Natural killer cell (primary cell): ENCODE results near the gene APOL1. TPM values are rescaled to one million over a fixed set of nuclear protein-coding genes. Genes with fewer than 3 reads are reported as not detected.
A peak's percentile ranks its signal among the peaks of the same experiment; 100 is the strongest.
"Not testable (repeated sequence)": the region's sequence is repeated elsewhere in the genome, so short reads cannot be mapped to it uniquely, and the experiment has no call there.

Experiments used
- ATAC-seq, 3 donors: fragments of 150-1000 bp in 2 of 3; fragments of 200-7000 bp in 1 of 3; cut with Tn5 transposase; 1 replicate in 1 of 3; 2 replicates in 2 of 3; pipeline ENCODE4 v1.10.0; 2021; ENCODE audit warnings: mild to moderate bottlenecking in 2 of 3, moderate library complexity in 2 of 3
- DNase-seq, 2 donors: peaks; one replicate each; pipeline versions ENCODE4 v3.0.0 to v3.0.0-alpha.2; 2013 to 2021; ENCODE audit warnings: mixed read lengths in 1 of 2
- H3K27ac ChIP-seq: one replicate; pipeline ENCODE4 v1.5.1; 2013; ENCODE audit warnings: mild to moderate bottlenecking, low read length
- H3K27me3 ChIP-seq: one replicate; pipeline ENCODE4 v1.6.1; 2013; ENCODE audit warnings: low read length; ENCODE audit not compliant: control insufficient read depth, insufficient read depth
- H3K36me3 ChIP-seq: one replicate; pipeline ENCODE4 v1.6.1; 2013; ENCODE audit warnings: low read length; ENCODE audit not compliant: control insufficient read depth, insufficient read depth
- H3K4me1 ChIP-seq: one replicate; pipeline ENCODE4 v1.6.1; 2013; ENCODE audit warnings: low read length; ENCODE audit not compliant: control insufficient read depth, insufficient read depth
- H3K4me3 ChIP-seq: one replicate; pipeline ENCODE4 v1.5.1; 2013; ENCODE audit warnings: low read length
- H3K9me3 ChIP-seq: one replicate; pipeline ENCODE4 v1.6.1; 2013; ENCODE audit warnings: low read length; ENCODE audit not compliant: control insufficient read depth, insufficient read depth
- H3K27ac Mint-ChIP-seq, 2 donors: one replicate each; pipeline ENCODE4 v1.8.0; 2022; ENCODE audit warnings: mild to moderate bottlenecking in 2 of 2, mixed read lengths in 2 of 2, moderate library complexity in 1 of 2
- H3K27me3 Mint-ChIP-seq, 2 donors: one replicate each; pipeline ENCODE4 v1.8.0; 2022; ENCODE audit warnings: low read depth in 2 of 2, mixed read lengths in 2 of 2
- H3K36me3 Mint-ChIP-seq: one replicate; pipeline ENCODE4 v1.8.0; 2022; ENCODE audit warnings: mixed read lengths
- H3K4me1 Mint-ChIP-seq, 2 donors: one replicate each; pipeline ENCODE4 v1.8.0; 2022; ENCODE audit warnings: mixed read lengths in 2 of 2
- H3K4me3 Mint-ChIP-seq: one replicate; pipeline ENCODE4 v1.8.0; 2022; ENCODE audit warnings: mild to moderate bottlenecking, moderate library complexity, mixed read lengths
- H3K9me3 Mint-ChIP-seq, 2 donors: one replicate each; pipeline ENCODE4 v1.8.0; 2022; ENCODE audit warnings: mixed read lengths in 2 of 2
- WGBS: methylation state at CpG from one replicate; pipeline ENCODE4 v1.1.7; 2013; ENCODE audit warnings: missing lambda C conversion rate; ENCODE audit not compliant: insufficient coverage; 5-methylcytosine and 5-hydroxymethylcytosine counted together
- intact Hi-C: fragments of 100-400 bp; cut with micrococcal nuclease; formaldehyde crosslinking; loops from one replicate; pipeline ENCODE4 v1.14.2; 2022
- total RNA-seq, 4 donors: library from RNA; stranded (reverse); fragments of 120-200 nt in 1 of 4; gene quantifications; one replicate each; pipeline versions ENCODE4 v1.2.3 to v1.2.4, GENCODE V29; 2013 to 2022
- TF ChIP-seq, protein P1 (sequence below): fragments of 200-600 bp; IDR thresholded peaks from one replicate; pipeline ENCODE4 v1.8.0; 2022; ENCODE audit warnings: antibody characterized with exemption

The APOL1 gene
- total RNA-seq, 3 donors from 2014 or later (not counting 1 experiment from before 2014, with no cell fraction given): 39.5 to 51.2 (median 49.6) TPM

DNA sequence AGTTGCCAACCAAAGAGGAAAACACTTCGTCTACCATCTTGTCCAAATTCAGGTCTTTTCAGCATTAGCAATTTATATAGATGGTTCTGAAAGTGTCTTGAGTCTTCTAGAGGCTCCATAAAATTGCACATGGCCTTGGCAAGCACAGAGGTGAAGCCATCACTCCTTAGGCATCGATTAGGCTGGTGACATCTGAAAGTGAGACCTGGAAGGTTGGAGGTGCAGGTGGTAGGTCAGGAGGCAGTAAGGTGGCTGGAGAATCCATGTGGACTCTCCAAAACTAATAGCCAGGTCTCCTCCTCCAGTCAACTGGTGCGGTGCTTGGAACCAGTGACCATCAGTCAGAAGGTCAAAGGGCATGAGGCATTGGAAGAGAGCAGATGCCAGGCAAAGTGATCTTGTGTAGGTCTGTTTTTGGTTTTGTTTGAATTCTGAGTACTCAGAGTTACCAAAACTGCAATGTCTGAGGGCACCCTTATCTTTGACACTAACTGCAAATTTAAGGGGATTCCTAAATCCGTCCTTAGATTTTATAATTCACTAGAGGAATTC, 7.1 kb upstream of the APOL1 start:
- WGBS: 89% methylated on average over 4 of the region's 4 CpGs
- Mint-ChIP-seq H3K4me1 (no peaks in the 10 kb centered on the region), H3K9me3 (peaks cover 0 to 3% of the 10 kb centered on the region in 2 donors), H3K27me3 (peaks cover 0 to 3% of the 10 kb centered on the region in 2 donors), H3K4me3 (no peak overlapping the region), H3K27ac (no peak overlapping the region), H3K36me3 (no peaks in the 10 kb centered on the region)
- H3K27me3 ChIP-seq: no peaks in the 10 kb centered on the region
- no peaks in the 10 kb centered on the region for H3K4me1 ChIP-seq
- intact Hi-C loops: no loop called here
- H3K36me3 ChIP-seq: no peaks in the 10 kb centered on the region
- DNase-seq (no peak), ATAC-seq (no peak)
- H3K9me3 ChIP-seq: no peaks in the 10 kb centered on the region
- H3K27ac ChIP-seq: no peak overlapping the region
- TF ChIP-seq, protein P1, sequence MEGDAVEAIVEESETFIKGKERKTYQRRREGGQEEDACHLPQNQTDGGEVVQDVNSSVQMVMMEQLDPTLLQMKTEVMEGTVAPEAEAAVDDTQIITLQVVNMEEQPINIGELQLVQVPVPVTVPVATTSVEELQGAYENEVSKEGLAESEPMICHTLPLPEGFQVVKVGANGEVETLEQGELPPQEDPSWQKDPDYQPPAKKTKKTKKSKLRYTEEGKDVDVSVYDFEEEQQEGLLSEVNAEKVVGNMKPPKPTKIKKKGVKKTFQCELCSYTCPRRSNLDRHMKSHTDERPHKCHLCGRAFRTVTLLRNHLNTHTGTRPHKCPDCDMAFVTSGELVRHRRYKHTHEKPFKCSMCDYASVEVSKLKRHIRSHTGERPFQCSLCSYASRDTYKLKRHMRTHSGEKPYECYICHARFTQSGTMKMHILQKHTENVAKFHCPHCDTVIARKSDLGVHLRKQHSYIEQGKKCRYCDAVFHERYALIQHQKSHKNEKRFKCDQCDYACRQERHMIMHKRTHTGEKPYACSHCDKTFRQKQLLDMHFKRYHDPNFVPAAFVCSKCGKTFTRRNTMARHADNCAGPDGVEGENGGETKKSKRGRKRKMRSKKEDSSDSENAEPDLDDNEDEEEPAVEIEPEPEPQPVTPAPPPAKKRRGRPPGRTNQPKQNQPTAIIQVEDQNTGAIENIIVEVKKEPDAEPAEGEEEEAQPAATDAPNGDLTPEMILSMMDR: no peak
- no peak overlapping the region for H3K4me3 ChIP-seq

DNA sequence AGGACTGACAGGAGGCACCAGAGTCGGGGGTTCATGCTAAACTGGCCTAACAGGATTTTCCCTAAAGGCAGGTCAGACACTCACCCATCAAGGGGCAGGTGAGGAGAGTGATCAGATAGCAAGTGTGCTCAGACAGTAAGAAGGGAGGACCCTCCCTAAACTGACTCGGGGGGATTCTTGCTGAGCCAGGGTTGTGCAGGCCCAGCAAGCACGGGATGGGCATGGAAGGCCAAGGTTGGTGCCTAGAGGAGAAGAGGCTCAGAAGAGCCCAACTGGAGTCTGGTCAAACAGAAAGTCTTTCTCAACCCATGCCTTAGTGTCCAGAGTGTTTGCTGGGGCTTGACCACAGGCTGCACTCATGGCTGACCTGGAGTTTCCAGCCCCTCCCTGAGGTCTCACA, 6.2 kb upstream of the APOL1 start:
- H3K27me3 Mint-ChIP-seq: peaks cover 0 to 3% of the 10 kb centered on the region in 2 donors
- H3K9me3 Mint-ChIP-seq: peaks cover 0 to 3% of the 10 kb centered on the region in 2 donors
- intact Hi-C loops: no loop called here
- H3K36me3 Mint-ChIP-seq: no peaks in the 10 kb centered on the region
- no peak overlapping the region for H3K4me3 ChIP-seq
- TF ChIP-seq, protein P1: no peak
- peaks cover 2% of the 10 kb centered on the region in 2 donors for H3K4me1 Mint-ChIP-seq
- H3K4me1 ChIP-seq: no peaks in the 10 kb centered on the region
- WGBS: 79% methylated on average over 3 of the region's 3 CpGs
- no peak overlapping the region for H3K27ac ChIP-seq
- H3K27ac Mint-ChIP-seq: no peak overlapping the region
- ATAC-seq (no peak), DNase-seq (no peak)
- no peaks in the 10 kb centered on the region for H3K9me3 ChIP-seq
- H3K36me3 ChIP-seq: no peaks in the 10 kb centered on the region
- H3K4me3 Mint-ChIP-seq: no peak overlapping the region
- H3K27me3 ChIP-seq: no peaks in the 10 kb centered on the region

DNA sequence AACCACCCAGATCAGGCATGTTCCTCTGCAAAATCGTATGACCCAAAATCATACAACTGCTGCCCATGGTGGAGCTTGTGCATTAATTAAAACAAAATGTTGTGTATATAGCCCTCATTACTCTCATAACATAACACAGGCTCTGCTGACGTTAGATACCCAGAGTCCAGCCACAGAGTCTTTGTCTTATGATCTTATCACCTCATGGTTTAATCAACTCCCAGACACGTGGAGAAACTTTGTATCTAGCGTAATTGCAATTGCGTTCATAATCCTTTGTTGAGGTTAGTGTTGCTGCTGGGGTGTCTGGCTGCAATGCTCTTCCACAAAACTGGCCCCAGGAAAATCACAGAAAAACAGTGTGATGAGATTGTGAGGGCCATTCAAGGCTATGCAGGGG, 5.0 kb upstream of the APOL1 start:
- Histone ChIP-seq H3K36me3 (no peaks in the 10 kb centered on the region), H3K4me1 (peaks cover 8% of the 10 kb centered on the region), H3K27me3 (no peaks in the 10 kb centered on the region), H3K4me3 (no peak overlapping the region), H3K27ac (no peak overlapping the region), H3K9me3 (no peaks in the 10 kb centered on the region)
- Mint-ChIP-seq H3K4me1 (peaks cover 11 to 14% of the 10 kb centered on the region in 2 donors), H3K9me3 (no peaks in the 10 kb centered on the region), H3K36me3 (no peaks in the 10 kb centered on the region), H3K4me3 (no peak overlapping the region), H3K27ac (no peak overlapping the region), H3K27me3 (peaks cover 0 to 3% of the 10 kb centered on the region in 2 donors)
- intact Hi-C loops: no loop called here
- ATAC-seq (no peak), DNase-seq (no peak)
- TF ChIP-seq, protein P1: no peak
- WGBS: 87% methylated on average over 4 of the region's 5 CpGs

DNA sequence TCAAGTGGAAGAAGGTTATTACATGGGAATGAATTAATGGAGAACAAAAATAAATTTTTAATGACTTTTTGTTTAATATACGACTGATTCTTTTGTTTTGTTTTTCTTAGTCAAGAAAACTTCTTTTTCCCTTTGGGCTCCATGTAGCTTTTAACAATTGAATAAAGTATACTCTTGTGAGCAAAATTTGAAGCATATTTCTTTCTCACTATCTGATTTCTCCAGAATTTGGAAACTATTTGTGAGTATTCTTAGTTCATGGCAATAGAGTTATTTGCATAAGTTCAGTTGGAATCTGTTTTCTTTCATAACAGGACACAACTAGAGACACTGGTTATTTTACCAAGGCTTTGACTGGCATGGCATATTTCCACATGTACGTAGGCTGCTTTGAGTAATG, 3.8 kb upstream of the APOL1 start:
- H3K9me3 ChIP-seq: no peaks in the 10 kb centered on the region
- intact Hi-C loops: no loop called here
- DNase-seq (no peak), ATAC-seq (no peak)
- no peak overlapping the region for H3K4me3 ChIP-seq
- no peak overlapping the region for H3K27ac Mint-ChIP-seq
- no peak overlapping the region for H3K4me3 Mint-ChIP-seq
- H3K36me3 ChIP-seq: no peaks in the 10 kb centered on the region
- H3K36me3 Mint-ChIP-seq: no peaks in the 10 kb centered on the region
- peaks cover 0 to 3% of the 10 kb centered on the region in 2 donors for H3K27me3 Mint-ChIP-seq
- H3K27me3 ChIP-seq: no peaks in the 10 kb centered on the region
- H3K27ac ChIP-seq: no peak overlapping the region
- peaks cover 19% of the 10 kb centered on the region for H3K4me1 ChIP-seq
- peaks cover 23 to 26% of the 10 kb centered on the region in 2 donors for H3K4me1 Mint-ChIP-seq
- TF ChIP-seq, protein P1: no peak
- no CpG with 5 or more reads among the region's 2 CpGs for WGBS
- H3K9me3 Mint-ChIP-seq: no peaks in the 10 kb centered on the region

DNA sequence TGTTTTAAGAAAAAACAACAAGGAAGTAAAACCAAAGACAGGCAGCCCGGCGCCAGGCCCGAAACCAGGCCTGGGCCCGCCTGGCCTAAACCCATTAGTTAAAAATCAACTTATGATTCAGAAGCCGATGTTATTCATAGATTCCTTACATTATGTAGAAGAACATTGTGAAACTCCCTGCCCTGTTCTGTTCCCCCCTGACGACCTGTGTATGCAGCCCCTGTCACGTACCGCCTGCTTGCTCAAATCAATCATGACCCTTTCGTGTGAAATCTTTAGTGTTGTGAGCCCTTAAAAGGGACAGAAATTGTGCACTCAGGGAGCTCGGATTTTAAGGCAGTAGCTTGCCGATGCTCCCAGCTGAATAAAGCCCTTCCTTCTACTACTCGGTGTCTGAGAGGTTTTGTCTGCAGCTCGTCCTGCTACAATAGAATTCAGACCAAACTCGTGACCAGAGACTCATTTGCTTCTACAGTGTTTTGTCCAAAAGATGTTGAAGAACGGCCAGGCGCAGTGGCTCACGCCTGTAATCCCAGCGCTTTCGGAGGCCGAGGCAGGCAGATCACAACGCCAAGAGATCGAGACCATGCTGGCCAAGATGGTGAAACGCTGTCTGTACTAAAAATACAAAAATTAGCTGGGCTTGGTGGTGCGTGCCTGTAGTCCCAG, 2.5 kb upstream of the APOL1 start:
- H3K9me3 ChIP-seq, H3K27me3 Mint-ChIP-seq, H3K27ac Mint-ChIP-seq, H3K36me3 ChIP-seq, H3K27ac ChIP-seq, H3K4me3 ChIP-seq, DNase-seq, H3K27me3 ChIP-seq, ATAC-seq, H3K9me3 Mint-ChIP-seq, H3K36me3 Mint-ChIP-seq, intact Hi-C loops: not testable (repeated sequence)
- H3K4me1 ChIP-seq: peaks cover 31% of the 10 kb centered on the region
- H3K4me3 Mint-ChIP-seq: peak overlapping the region; percentile 21
- WGBS: 95% methylated on average over 24 of the region's 24 CpGs
- peaks cover 31 to 39% of the 10 kb centered on the region in 2 donors for H3K4me1 Mint-ChIP-seq
